ENCODE measurements around the gene BEND6. TPM values are rescaled to one million over a fixed set of nuclear protein-coding genes. Genes with fewer than 3 reads are reported as not detected.

Gene BEND6
- polyA plus RNA-seq, 1 of the 3 experiments (the other 2 are of a cell fraction): 6.9 TPM

GRCh38 chr6:57021086-57021720 is 66.3 kb downstream of the BEND6 start:
- POLR2A ChIA-PET: no interaction called here

GRCh38 chr6:57024321-57024720 is 69.4 kb downstream of the BEND6 start:
- Histone ChIP-seq H3K4me3 (ENCODE audit: low read depth in 2 of 2, low read length in 1 of 2) (no peak overlapping the region), H3K36me3 (replicated peaks in 1 of 2; ENCODE audit: control insufficient read depth in 1 of 2, insufficient read depth in 2 of 2, low read length in 1 of 2) (peaks cover 0 to 24% of the 10 kb centered on the region in 2 experiments), H3K9me2 (no peaks in the 10 kb centered on the region), H3K4me1 (ENCODE audit: control insufficient read depth in 1 of 2, insufficient read depth in 2 of 2, low read depth in 1 of 2, low read length in 1 of 2) (no peaks in the 10 kb centered on the region), H2AFZ (ENCODE audit: low read depth) (no peak overlapping the region), H3K9me3 (peaks cover 10% of the 10 kb centered on the region), H4K20me1 (ENCODE audit: insufficient read depth) (no peaks in the 10 kb centered on the region), H3K79me2 (ENCODE audit: insufficient read depth) (no peaks in the 10 kb centered on the region), H3F3A (replicated peaks; ENCODE audit: insufficient read depth) (no peaks in the 10 kb centered on the region), H3K27ac (ENCODE audit: low read depth in 2 of 2, low read length in 1 of 2) (no peak overlapping the region), H3K27me3 (ENCODE audit: insufficient read depth) (no peaks in the 10 kb centered on the region), H3K9ac (no peak overlapping the region), H3K4me2 (no peak overlapping the region)
- WGBS (ENCODE audit: low lambda C conversion rate): 90% methylated on average over 2 of the region's 2 CpGs
- TF ChIP-seq GABPA (IDR thresholded peaks at IDR 0.05; ENCODE audit: low read depth): no peak
- TF ChIP-seq USF1 (IDR thresholded peaks at IDR 0.05; ENCODE audit: borderline replicate concordance, low read depth): no peak
- no peak for TF ChIP-seq FOXJ3 (CRISPR knock-in tag; IDR thresholded peaks at IDR 0.05)
- no peak for TF ChIP-seq MEF2A (IDR thresholded peaks at IDR 0.05; ENCODE audit: borderline replicate concordance, low read depth)
- POLR2A ChIA-PET: no interaction called here
- DNase-seq: no peak
- CTCF ChIA-PET: interaction anchor here (0.6 to 2.5 kb wide), 7 partner anchors 65 to 292 kb away, joined by 3 to 19 read pairs (median 3); partner anchors contain the start of gene BEND6

More at GRCh38 chr6:57021086-57021720, 66.3 kb downstream of the BEND6 start:
- peaks cover 10% of the 10 kb centered on the region for H3K9me3 ChIP-seq
- H3K4me1 ChIP-seq (ENCODE audit: control insufficient read depth in 1 of 2, insufficient read depth in 2 of 2, low read depth in 1 of 2, low read length in 1 of 2): no peaks in the 10 kb centered on the region
- H3F3A ChIP-seq (replicated peaks; ENCODE audit: insufficient read depth): no peaks in the 10 kb centered on the region
- peak; percentile 71 for TF ChIP-seq CTCF (IDR thresholded peaks at IDR 0.05)
- no peak for TF ChIP-seq IRF3 (IDR thresholded peaks at IDR 0.05; ENCODE audit: low read depth, low read length)
- TF ChIP-seq RAD21 (IDR thresholded peaks at IDR 0.05; ENCODE audit: low read length): peak; percentile 65
- TF ChIP-seq SMC3 (IDR thresholded peaks at IDR 0.05; ENCODE audit: low read depth, low read length): peak; percentile 59
- no peak for TF ChIP-seq RCOR1 (IDR thresholded peaks at IDR 0.05; ENCODE audit: low read length)
- no peak for TF ChIP-seq RFX5 (IDR thresholded peaks at IDR 0.05; ENCODE audit: low read length)
- CTCF ChIA-PET: interaction anchor here (0.5 to 5.7 kb wide), 35 partner anchors 9 to 693 kb away, joined by 3 to 104 read pairs (median 4); partner anchors contain the start of genes BEND6 and RAB23
- no peaks in the 10 kb centered on the region for H3K27me3 ChIP-seq (ENCODE audit: insufficient read depth)
- DNase-seq: peak; percentile 57
- no peak overlapping the region for H3K4me3 ChIP-seq (ENCODE audit: low read depth in 2 of 2, low read length in 1 of 2)
- no peak overlapping the region for H3K27ac ChIP-seq (ENCODE audit: low read depth in 2 of 2, low read length in 1 of 2)
- H2AFZ ChIP-seq (ENCODE audit: low read depth): 0 out of 2 replicates have a peak overlapping the region, but pooled peaks have one; percentile 19
- no peaks in the 10 kb centered on the region for H3K9me2 ChIP-seq
- H3K9ac ChIP-seq: no peak overlapping the region
- H4K20me1 ChIP-seq (ENCODE audit: insufficient read depth): no peaks in the 10 kb centered on the region
- H3K4me2 ChIP-seq: no peak overlapping the region
- WGBS (ENCODE audit: low lambda C conversion rate): 0% methylated on average over 1 of the region's 1 CpG
- peaks cover 0 to 22% of the 10 kb centered on the region in 2 experiments for H3K36me3 ChIP-seq (replicated peaks in 1 of 2; ENCODE audit: control insufficient read depth in 1 of 2, insufficient read depth in 2 of 2, low read length in 1 of 2)
- H3K79me2 ChIP-seq (ENCODE audit: insufficient read depth): no peaks in the 10 kb centered on the region
